NCI-H460 (cell line): Measurements from ENCODE around the gene CTIF. TPM values are rescaled to one million over a fixed set of nuclear protein-coding genes. Genes with fewer than 3 reads are reported as not detected.
"Not testable (repeated sequence)": the region's sequence is repeated elsewhere in the genome, so short reads cannot be mapped to it uniquely, and the experiment has no call there.

Source experiments
- DNase-seq: peaks from one replicate; pipeline ENCODE4 v3.0.0-alpha.2; 2016; ENCODE audit warnings: low read depth; ENCODE audit errors: extremely low read depth
- total RNA-seq: library from RNA; depleted of rRNA; stranded (reverse); fragments of >200 nt; shearing (Covaris generic); gene quantifications from 2 replicates; pipeline ENCODE4 v1.2.3, GENCODE V29; 2014

CTIF gene
- total RNA-seq, 1 experiment from 2014 or later = 57.0 TPM

GRCh38 chr18:48854780-48855179 is 315.9 kb downstream of the CTIF start:
- DNase-seq = no peak

DNA sequence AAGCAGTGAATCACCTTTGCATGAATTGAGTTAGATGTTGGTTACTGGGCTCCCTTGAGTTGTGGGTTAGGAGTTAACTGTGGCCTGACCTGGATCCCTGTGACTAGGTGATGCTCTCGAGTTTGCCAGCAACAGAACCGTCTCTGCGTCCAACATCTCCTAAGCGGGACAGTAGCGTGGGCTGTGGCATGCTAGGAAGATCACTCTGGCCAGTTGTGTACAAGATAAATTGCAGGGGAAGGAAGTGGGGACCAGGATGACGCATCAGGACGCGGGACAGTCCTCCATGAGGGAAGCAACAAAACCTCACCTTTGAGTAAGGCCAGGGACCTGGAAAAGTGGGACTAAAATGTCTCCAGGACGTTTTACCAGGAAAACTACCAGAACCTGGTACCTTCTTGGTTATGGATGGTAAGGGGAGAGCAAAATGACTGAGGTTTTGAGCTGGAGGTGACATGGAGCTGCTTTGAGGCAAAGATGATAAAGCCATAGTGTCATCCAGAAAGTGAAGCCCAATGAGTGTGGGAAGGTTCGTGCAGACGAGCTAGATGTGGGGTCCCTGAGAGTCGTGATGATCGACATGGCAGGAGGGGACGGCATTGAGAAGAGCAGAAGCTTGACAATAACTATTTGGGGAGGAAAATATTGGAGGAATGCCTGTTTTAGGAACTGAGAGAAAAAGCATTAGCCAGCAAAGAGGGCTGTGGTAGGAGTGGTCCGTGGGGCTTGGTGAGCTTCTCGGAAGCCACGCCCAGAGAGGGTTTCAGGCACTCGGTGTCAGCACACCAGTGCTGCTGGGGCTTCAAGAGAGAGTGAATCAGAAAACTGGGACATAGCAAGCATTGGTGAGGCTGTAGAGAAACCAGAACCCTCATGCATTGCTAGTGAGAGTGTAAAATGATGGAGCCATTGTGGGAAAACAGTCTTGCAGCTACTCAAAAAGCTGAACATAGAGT is 316.9 kb downstream of the CTIF start:
- DNase-seq = no peak

- DNase-seq = no peak
These were observed 318.3 kb downstream of the CTIF start for GRCh38 chr18:48857023-48857694.

- DNase-seq = no peak
These were observed 319.8 kb downstream of the CTIF start for GRCh38 chr18:48858676-48859075.

DNA sequence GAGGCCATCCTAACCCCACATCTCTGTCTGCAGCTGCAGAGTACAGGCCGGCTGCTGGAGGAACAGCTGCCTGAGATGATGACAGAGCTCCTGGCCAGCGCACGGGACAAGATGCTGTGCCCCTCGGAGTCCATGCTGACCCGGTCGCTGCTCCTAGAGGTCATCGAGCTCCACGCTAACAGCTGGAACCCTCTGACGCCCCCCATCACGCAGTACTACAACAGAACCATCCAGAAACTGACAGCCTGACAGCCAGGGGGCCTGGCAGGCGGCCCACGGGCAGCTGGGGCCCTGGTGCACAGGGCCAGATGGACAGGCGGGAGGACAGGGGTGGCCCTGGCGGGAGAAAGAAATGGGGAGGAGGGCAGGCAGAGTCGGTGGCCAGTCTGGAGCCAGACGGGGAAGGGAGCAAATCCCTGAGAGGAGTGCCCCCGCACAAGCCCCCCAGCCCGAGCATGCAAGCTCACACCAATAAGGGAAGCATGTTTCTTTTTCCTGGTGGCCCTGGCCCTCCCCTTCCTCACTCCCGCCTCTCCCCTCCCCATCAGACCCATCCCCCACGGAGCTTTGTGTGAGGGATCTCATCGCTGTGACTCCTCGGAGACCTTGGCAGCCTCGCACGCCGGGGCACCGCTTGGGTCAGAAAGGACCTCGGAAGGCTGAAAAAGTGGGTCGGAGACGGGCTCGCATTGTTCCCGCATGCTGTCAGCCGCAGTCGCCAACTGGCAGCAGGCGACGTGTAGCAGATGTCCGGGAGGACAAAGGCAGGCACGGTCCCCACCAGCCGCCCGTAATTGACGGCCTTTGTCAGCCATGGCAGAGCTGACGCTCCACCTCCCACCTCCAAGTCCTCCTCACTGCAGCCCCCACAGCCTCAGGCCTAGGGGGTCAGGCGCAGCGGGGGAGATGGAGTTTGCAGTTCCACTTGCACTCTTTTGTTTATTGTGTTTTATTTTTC is 320.8 kb downstream of the CTIF start:
- DNase-seq = no peak

- DNase-seq = no peak
These were observed 321.7 kb downstream of the CTIF start for GRCh38 chr18:48860269-48861180.

GRCh38 chr18:48861181-48861708 is 322.4 kb downstream of the CTIF start:
- no peak for DNase-seq

DNA sequence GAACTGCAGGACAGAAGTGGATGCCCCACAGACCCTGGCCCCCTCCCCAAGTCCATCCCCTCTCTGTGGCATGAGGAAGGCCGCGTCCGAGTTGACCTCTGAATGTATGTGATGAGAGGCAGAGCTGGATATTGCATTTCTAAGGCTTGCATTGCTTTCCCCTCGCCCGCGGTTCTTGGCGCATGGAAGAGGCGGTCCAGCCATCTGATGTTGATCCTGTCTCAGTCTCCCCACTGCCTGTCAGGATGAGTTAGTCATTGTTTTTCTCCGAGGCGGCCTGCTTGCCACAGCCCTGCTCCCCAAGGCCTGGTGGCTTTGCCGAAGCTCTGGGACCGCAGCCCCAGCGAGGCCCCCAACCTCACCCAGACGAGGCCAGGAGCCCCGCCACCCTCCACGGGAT is 323.3 kb downstream of the CTIF start:
- no peak for DNase-seq

GRCh38 chr18:48862678-48863270 is 323.9 kb downstream of the CTIF start:
- DNase-seq = no peak

GRCh38 chr18:48863432-48864065 is 324.7 kb downstream of the CTIF start:
- no peak for DNase-seq

GRCh38 chr18:48864876-48865275 is 326.0 kb downstream of the CTIF start:
- no peak for DNase-seq

GRCh38 chr18:48866028-48866733 is 327.4 kb downstream of the CTIF start:
- no peak for DNase-seq

DNA sequence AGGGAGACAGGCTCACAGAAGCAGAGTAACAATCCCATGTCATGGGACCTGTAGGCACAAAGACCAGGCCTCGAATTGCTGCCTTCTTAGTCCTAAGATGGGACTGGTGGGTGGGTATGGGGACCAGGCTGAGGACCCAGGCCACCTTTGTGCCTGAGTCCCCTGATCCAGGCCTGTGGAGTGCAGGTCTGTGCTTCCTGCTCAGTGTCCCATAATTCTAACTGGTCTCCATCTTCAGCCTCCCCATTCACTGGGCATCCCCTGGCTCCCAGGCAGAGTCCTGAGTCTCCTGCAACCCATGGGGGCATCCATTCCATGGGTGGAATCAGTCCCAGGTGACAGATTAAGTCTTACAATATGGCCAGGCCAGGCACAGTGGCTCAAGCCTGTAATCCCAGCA is 328.0 kb downstream of the CTIF start:
- no peak for DNase-seq

DNA sequence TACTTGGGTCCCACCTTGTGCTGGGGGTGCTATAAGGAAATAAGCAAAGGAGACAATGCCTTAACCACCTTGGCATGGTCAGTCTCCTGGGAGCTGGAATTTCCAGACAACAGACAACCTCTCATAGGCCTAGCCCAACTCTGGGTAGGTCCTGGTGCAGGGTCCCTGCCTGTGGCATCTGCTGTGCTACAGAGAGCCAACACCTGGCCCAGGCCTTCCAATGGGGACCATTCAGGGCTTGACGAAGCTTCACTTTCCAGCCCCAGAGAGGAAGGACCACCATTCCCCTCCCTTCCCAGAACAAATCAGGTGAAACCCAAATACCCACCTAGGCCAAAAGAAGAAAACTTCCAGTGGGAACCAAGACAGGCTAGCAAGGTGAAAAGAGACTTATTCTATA is 329.1 kb downstream of the CTIF start:
- no peak for DNase-seq

DNA sequence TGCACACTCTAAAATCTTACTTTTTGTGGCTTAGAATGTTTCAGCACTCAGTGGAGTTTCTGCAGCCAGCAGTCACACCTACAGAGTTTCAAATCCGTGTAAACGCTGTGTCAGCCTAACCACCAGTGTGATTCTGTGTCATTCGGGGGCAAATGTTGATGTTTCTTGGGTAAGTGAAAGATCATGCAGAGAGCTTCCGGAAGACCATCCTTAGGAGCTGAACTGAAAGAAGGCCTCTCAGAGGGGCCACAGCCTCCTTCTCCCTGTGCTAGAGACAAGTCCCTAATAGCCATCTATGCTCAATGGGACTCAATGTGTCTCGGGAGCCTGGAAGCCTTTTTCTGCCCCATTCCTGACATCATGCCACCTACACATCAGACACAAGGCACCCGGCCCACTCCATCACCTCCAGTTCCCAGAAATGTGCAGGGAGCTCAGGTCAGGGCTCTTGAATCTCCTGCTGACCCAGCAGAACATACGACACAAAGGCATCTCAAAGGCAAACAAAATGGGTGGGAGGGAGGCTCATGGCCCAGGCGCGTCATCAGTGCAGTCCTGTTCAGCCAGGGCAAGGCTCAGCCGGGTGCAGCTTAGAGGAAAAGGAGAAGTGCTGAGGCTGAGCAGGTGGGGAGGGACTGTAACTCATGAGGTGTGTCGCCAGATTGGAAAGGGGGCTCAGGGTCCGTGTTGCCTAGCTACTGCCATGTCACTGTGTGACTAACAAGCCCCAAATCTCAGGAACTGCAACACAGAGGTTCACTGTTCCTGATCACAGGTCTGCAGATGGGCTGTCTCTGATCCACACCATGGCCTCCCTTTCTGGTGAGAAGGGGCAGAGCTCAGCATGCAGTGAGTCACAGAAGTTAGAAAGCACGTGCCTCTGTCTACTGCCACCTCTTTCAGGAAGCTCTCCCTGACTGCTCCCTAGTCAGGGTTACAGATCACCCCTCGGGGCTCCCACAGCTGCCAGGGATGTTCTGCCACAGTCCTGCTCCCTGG is 329.9 kb downstream of the CTIF start:
- DNase-seq = no peak

DNA sequence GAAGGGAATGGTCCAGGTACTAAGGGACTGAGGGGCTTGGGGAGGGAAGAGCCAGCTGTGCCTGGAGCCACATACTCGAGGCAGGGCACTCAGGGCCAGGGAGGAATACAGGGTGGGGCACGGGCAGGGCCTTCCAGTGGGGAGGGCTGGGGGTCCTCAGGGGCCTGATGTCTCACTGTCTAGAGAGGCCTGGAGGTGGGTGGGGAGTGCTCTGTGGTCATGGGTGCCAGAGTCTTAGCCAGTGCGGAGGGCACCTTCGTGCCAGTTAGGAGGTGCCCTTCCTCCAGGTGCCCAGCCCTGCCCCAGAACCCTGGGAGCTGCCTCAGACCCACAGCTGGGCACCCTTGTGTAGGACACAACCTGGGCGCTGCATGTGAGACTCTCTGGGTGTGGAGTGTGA is 330.8 kb downstream of the CTIF start:
- DNase-seq = no peak

DNA sequence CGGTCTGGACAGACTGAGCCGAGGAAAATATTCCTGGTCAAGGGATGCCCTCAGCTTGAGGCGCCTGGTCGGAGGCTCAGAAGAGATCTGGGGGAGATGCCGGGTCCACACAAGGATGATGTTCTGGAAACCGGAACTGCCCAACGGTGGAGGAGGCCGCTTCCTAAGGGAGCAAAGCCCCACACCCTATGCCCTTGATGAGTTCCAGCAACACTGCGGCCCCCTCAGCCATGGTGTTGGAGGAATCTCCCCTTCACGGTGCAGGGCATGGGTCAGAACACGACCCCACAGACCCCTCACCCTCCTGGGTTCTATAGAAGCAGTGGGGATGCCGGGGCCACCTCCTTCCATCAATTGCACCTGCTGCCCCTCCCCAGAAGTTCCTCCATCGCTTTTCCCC is 332.1 kb downstream of the CTIF start:
- DNase-seq = not testable (repeated sequence)
